Iris pigment epithelial cell (primary cell): ENCODE data around the gene ASAP2.
A peak's percentile ranks its signal among the peaks of the same experiment; 100 is the strongest.

Source experiments
- DNase-seq: peaks from one replicate; pipeline ENCODE4 v3.0.0-alpha.2; 2011; ENCODE audit warnings: low read depth

Gene ASAP2

GRCh38 chr2:9325428-9325827 lies 118.8 kb downstream of the ASAP2 start:
- no peak for DNase-seq

- peak; percentile 54 for DNase-seq
These were observed 120.4 kb downstream of the ASAP2 start for GRCh38 chr2:9326975-9327374.

GRCh38 chr2:9327873-9328352 lies 121.3 kb downstream of the ASAP2 start:
- DNase-seq, result peak; percentile 76

- no peak for DNase-seq
These were observed 122.3 kb downstream of the ASAP2 start for GRCh38 chr2:9328931-9329330.

GRCh38 chr2:9329497-9329896 lies 122.9 kb downstream of the ASAP2 start:
- no peak for DNase-seq

- no peak for DNase-seq
These were observed 124.1 kb downstream of the ASAP2 start for GRCh38 chr2:9330612-9331270.

GRCh38 chr2:9331704-9332103 lies 125.1 kb downstream of the ASAP2 start:
- DNase-seq, result peak; percentile 37

GRCh38 chr2:9332136-9332852 lies 125.7 kb downstream of the ASAP2 start:
- DNase-seq, result no peak

- no peak for DNase-seq
These were observed 126.2 kb downstream of the ASAP2 start for GRCh38 chr2:9332853-9333245.

- peak; percentile 92 for DNase-seq
These were observed 127.1 kb downstream of the ASAP2 start for GRCh38 chr2:9333591-9334171.

- DNase-seq, result no peak
These were observed 128.1 kb downstream of the ASAP2 start for GRCh38 chr2:9334761-9335160.

- no peak for DNase-seq
These were observed 128.8 kb downstream of the ASAP2 start for GRCh38 chr2:9335322-9335832.

GRCh38 chr2:9336241-9336575 lies 129.6 kb downstream of the ASAP2 start:
- peak; percentile 78 for DNase-seq

GRCh38 chr2:9336576-9337314 lies 130.1 kb downstream of the ASAP2 start:
- peak; percentile 97 for DNase-seq

- no peak for DNase-seq
These were observed 131.3 kb downstream of the ASAP2 start for GRCh38 chr2:9337901-9338300.

- DNase-seq, result no peak
These were observed 134.8 kb downstream of the ASAP2 start for GRCh38 chr2:9341337-9341887.

GRCh38 chr2:9342659-9343058 lies 136.0 kb downstream of the ASAP2 start:
- DNase-seq, result no peak

- no peak for DNase-seq
These were observed 136.9 kb downstream of the ASAP2 start for GRCh38 chr2:9343524-9343923.

- no peak for DNase-seq
These were observed 137.8 kb downstream of the ASAP2 start for GRCh38 chr2:9344434-9344833.

- no peak for DNase-seq
These were observed 138.7 kb downstream of the ASAP2 start for GRCh38 chr2:9345343-9345742.

- DNase-seq, result no peak
These were observed 139.4 kb downstream of the ASAP2 start for GRCh38 chr2:9345997-9346396.

GRCh38 chr2:9346885-9347284 lies 140.3 kb downstream of the ASAP2 start:
- DNase-seq, result no peak
